ENCODE data around the gene PHLPP1. TPM values are rescaled to one million over a fixed set of nuclear protein-coding genes. Genes with fewer than 3 reads are reported as not detected.

Gene PHLPP1
- total RNA-seq, 1 experiment from 2014 or later = 39.9 TPM

- no peak overlapping the region for H4K8ac ChIP-seq (replicated peaks; ENCODE audit: insufficient read length, low read depth, low read length)
- no peak overlapping the region for H2AFZ ChIP-seq (ENCODE audit: low read length)
- H4K20me1 ChIP-seq (ENCODE audit: control insufficient read depth, insufficient read depth, insufficient read length) = no peaks in the 10 kb centered on the region
- no peaks in the 10 kb centered on the region for H3K27me3 ChIP-seq (ENCODE audit: insufficient read depth, low read length)
- TF ChIP-seq, protein P1, sequence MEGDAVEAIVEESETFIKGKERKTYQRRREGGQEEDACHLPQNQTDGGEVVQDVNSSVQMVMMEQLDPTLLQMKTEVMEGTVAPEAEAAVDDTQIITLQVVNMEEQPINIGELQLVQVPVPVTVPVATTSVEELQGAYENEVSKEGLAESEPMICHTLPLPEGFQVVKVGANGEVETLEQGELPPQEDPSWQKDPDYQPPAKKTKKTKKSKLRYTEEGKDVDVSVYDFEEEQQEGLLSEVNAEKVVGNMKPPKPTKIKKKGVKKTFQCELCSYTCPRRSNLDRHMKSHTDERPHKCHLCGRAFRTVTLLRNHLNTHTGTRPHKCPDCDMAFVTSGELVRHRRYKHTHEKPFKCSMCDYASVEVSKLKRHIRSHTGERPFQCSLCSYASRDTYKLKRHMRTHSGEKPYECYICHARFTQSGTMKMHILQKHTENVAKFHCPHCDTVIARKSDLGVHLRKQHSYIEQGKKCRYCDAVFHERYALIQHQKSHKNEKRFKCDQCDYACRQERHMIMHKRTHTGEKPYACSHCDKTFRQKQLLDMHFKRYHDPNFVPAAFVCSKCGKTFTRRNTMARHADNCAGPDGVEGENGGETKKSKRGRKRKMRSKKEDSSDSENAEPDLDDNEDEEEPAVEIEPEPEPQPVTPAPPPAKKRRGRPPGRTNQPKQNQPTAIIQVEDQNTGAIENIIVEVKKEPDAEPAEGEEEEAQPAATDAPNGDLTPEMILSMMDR (conservative IDR thresholded peaks at IDR 0.05) = no peak
- no peak overlapping the region for H3T11ph ChIP-seq (ENCODE audit: low read length)
- no peak overlapping the region for H4K91ac ChIP-seq (ENCODE audit: insufficient read length, low read depth, low read length)
- no peak for DNase-seq
- no peak overlapping the region for H2BK120ac ChIP-seq (ENCODE audit: low read depth, low read length, poor library complexity, severe bottlenecking)
- H3K4me1 Mint-ChIP-seq = peaks cover 58 to 60% of the 10 kb centered on the region in 2 experiments
- no peak overlapping the region for H3K23ac ChIP-seq (ENCODE audit: insufficient read length, low read depth, low read length)
- no peak overlapping the region for H3K4me3 Mint-ChIP-seq
- H3K79me1 ChIP-seq (ENCODE audit: insufficient read depth, low read depth, low read length, poor library complexity, severe bottlenecking) = peaks cover 6% of the 10 kb centered on the region
- WGBS (ENCODE audit: extremely low coverage, insufficient read length, low lambda C conversion rate) = no CpG with 5 or more reads among the region's 4 CpGs
- no peaks in the 10 kb centered on the region for H3K9me3 ChIP-seq (ENCODE audit: control insufficient read depth, low read depth, low read length)
- no peak overlapping the region for H4K5ac ChIP-seq (ENCODE audit: insufficient read length, low read depth, low read length)
- H3K56ac ChIP-seq (ENCODE audit: insufficient read length, low read depth, low read length) = no peak overlapping the region
- no peak overlapping the region for H3K9ac ChIP-seq (ENCODE audit: extremely low read depth, insufficient read length, low read length)
- peak overlapping the region; percentile 17 for H2AK5ac ChIP-seq (ENCODE audit: insufficient read length, low read length)
- no peak overlapping the region for H3K4ac ChIP-seq (ENCODE audit: low read depth, low read length)
- H3K79me2 ChIP-seq (ENCODE audit: insufficient read depth, low read length) = peaks cover 8% of the 10 kb centered on the region; the same call in 1 of the 2 replicates
- H2BK12ac ChIP-seq (ENCODE audit: insufficient read length, low read depth, low read length) = no peak overlapping the region
- H3K27me3 Mint-ChIP-seq (ENCODE audit: low read depth) = no peaks in the 10 kb centered on the region
- H3K14ac ChIP-seq (ENCODE audit: insufficient read depth, low read length) = no peak overlapping the region; the same call in 1 of the 2 replicates
- H3K9me3 Mint-ChIP-seq = no peaks in the 10 kb centered on the region; a peak in 1 of 5 replicates
- no peak overlapping the region for H3K4me2 ChIP-seq (ENCODE audit: insufficient read depth, insufficient read length, low read length)
- H3K4me1 ChIP-seq (ENCODE audit: insufficient read depth, low read length) = peaks cover 21% of the 10 kb centered on the region; the same call in 1 of the 2 replicates
- H3K36me3 Mint-ChIP-seq (ENCODE audit: insufficient read depth in 1 of 3, low read depth in 3 of 3) = peaks cover 0 to 7% (median 2%) of the 10 kb centered on the region in 3 experiments; a peak in 5 of 7 replicates
- H2BK5ac ChIP-seq (ENCODE audit: insufficient read length, low read length) = peak overlapping the region; percentile 75
- no peak overlapping the region for H2BK20ac ChIP-seq (ENCODE audit: low read depth, low read length, poor library complexity, severe bottlenecking)
- H3K27ac ChIP-seq (ENCODE audit: insufficient read length, low read depth, low read length) = no peak overlapping the region
- no peak overlapping the region for H2BK15ac ChIP-seq (ENCODE audit: low read depth, low read length)
- peak overlapping the region; percentile 52 to 94 (median 75); a peak in 5 of 7 replicates for H3K27ac Mint-ChIP-seq
- no peaks in the 10 kb centered on the region for H3K23me2 ChIP-seq (ENCODE audit: insufficient read length, low read depth, low read length, poor library complexity, severe bottlenecking)
- H3K18ac ChIP-seq (ENCODE audit: insufficient read length, low read depth, low read length) = no peak overlapping the region
Measured at GRCh38 chr18:62881509-62882016, 166.2 kb downstream of the PHLPP1 start.

All from H9 (cell line).